ENCODE results near the gene AUTS2.

DNA sequence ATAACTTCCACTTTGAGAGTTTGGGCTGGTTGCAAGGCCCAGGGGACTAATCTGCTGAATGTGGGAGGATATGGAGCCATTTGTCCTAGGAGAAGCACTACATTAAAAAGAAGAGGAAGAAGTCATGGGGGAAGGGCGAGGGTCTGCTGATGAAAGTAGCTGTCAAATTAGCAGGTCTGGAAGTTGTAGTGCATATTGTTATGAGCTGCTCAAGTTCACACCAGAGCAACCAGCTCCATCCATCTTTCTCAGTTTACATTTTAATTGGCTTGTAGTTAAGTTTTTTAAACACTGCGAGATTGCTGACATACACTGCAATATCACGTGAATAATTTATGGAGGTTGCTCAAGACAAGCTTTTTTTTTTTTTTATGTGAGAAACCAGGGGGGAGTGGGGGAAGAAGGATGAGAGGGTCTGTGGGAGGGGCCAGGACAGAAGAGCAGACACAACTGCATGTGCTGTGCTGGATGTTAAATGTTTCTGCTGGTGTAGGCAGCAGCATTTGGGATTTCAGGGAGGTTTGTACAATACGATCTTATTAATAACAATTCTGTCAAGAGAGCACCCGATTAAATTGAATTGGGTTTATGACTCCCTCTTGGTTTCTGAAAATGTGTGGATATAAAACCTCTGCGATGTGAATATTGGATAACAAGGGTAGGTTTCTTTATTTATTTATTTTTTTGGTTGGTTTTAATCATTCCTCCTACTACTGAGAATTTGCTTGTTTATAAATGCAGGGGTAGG, 774.7 kb downstream of the AUTS2 start:
- no peak for TF ChIP-seq CTCF (conservative IDR thresholded peaks at IDR 0.05; ENCODE audit: low read length)
- no peak for TF ChIP-seq EZH2phosphoT487 (IDR thresholded peaks at IDR 0.05; ENCODE audit: borderline replicate concordance)
